HepG2 (cell line): ENCODE data around the gene ZNF324B. TPM values are rescaled to one million over a fixed set of nuclear protein-coding genes. Genes with fewer than 3 reads are reported as not detected.
A peak's percentile ranks its signal among the peaks of the same experiment; 100 is the strongest.

ENCODE experiments used
- FOXC1 ChIP-seq: sonication (generic); formaldehyde crosslinking; IDR thresholded peaks from 2 replicates; pipeline ENCODE4 v1.8.0; 2022; ENCODE audit warnings: mild to moderate bottlenecking, missing genetic modification reagents, borderline replicate concordance
- FOXO1 ChIP-seq: sonication (generic); formaldehyde crosslinking; IDR thresholded peaks from 2 replicates; pipeline ENCODE4 v1.4.0; 2020; ENCODE audit warnings: missing genetic modification reagents
- FOXP1 ChIP-seq, 2 experiments: fragments of 450-650 bp in 1 of 2; IDR thresholded peaks; 2 replicates each; pipeline ENCODE4 v1.6.1; 2017 to 2018; ENCODE audit warnings: antibody characterized with exemption in 1 of 2
- GATAD2A ChIP-seq: IDR thresholded peaks from 2 replicates; pipeline ENCODE4 v1.6.1; 2016
- HMG20A ChIP-seq: IDR thresholded peaks from 2 replicates; pipeline ENCODE4 v1.6.1; 2016; ENCODE audit warnings: borderline replicate concordance
- HOXD1 ChIP-seq: sonication (generic); formaldehyde crosslinking; IDR thresholded peaks from 2 replicates; pipeline ENCODE4 v1.5.0; 2020; ENCODE audit warnings: missing genetic modification reagents
- IKZF4 ChIP-seq: sonication (generic); formaldehyde crosslinking; IDR thresholded peaks from 2 replicates; pipeline ENCODE4 v1.5.1; 2020; ENCODE audit warnings: borderline replicate concordance, mild to moderate bottlenecking, low read depth, missing genetic modification reagents; ENCODE audit errors: not compliant biosample characterization
- KLF13 ChIP-seq: sonication (generic); formaldehyde crosslinking; IDR thresholded peaks from 2 replicates; pipeline ENCODE4 v1.4.0; 2020; ENCODE audit warnings: mild to moderate bottlenecking, missing genetic modification reagents
- MYNN ChIP-seq: sonication (generic); formaldehyde crosslinking; IDR thresholded peaks from 2 replicates; pipeline ENCODE4 v1.4.0; 2020; ENCODE audit warnings: mild to moderate bottlenecking, low read depth, missing genetic modification reagents
- PAX8 ChIP-seq: sonication (generic); formaldehyde crosslinking; IDR thresholded peaks from 2 replicates; pipeline ENCODE4 v1.8.0; 2022; ENCODE audit warnings: mild to moderate bottlenecking, missing genetic modification reagents, borderline replicate concordance
- POLR2A ChIP-seq, 2 experiments: IDR thresholded peaks; 2 replicates each; pipeline ENCODE4 v1.6.1; 2011; ENCODE audit warnings: low read depth in 2 of 2, low read length in 2 of 2, mild to moderate bottlenecking in 1 of 2, moderate library complexity in 1 of 2; ENCODE audit not compliant: insufficient read depth in 1 of 2
- SMAD1 ChIP-seq: sonication (generic); formaldehyde crosslinking; IDR thresholded peaks from 2 replicates; pipeline ENCODE4 v1.4.0; 2020; ENCODE audit warnings: missing genetic modification reagents, low read depth, mild to moderate bottlenecking, borderline replicate concordance
- SMARCE1 ChIP-seq: fragments of 450-650 bp; IDR thresholded peaks from 2 replicates; pipeline ENCODE4 v1.6.1; 2017; ENCODE audit warnings: borderline replicate concordance
- SMC3 ChIP-seq: IDR thresholded peaks from 2 replicates; pipeline ENCODE4 v1.6.1; 2011; ENCODE audit warnings: low read length, improper control_type of control experiment
- ZNF337 ChIP-seq: sonication (generic); formaldehyde crosslinking; IDR thresholded peaks from 2 replicates; pipeline ENCODE4 v1.5.1; 2020; ENCODE audit warnings: missing genetic modification reagents, low read depth, mild to moderate bottlenecking, borderline replicate concordance
- ZNF660 ChIP-seq: sonication (generic); formaldehyde crosslinking; IDR thresholded peaks from 2 replicates; pipeline ENCODE4 v1.5.1; 2020; ENCODE audit warnings: mild to moderate bottlenecking, low read depth, missing genetic modification reagents, borderline replicate concordance
- ZNF766 ChIP-seq: sonication (generic); formaldehyde crosslinking; IDR thresholded peaks from 2 replicates; pipeline ENCODE4 v1.5.0; 2020; ENCODE audit warnings: missing genetic modification reagents, borderline replicate concordance
- ZNF773 ChIP-seq: sonication (generic); formaldehyde crosslinking; IDR thresholded peaks from 2 replicates; pipeline ENCODE4 v1.4.0; 2020; ENCODE audit warnings: missing genetic modification reagents, borderline replicate concordance
- polyA plus RNA-seq, 8 experiments: library from polyadenylated mRNA; depleted of rRNA in 3 of 8; stranded (reverse) in 7 of 8; unstranded in 1 of 8; fragments of >200 nt; fragmentation: Illumina TruSeq in 4 of 8; extraction: Trizol in 4 of 8; gene quantifications; 2 replicates each; pipeline versions ENCODE4 v1.2.1 to v1.2.3, GENCODE V29; 2011 to 2016; ENCODE audit warnings: low read depth in 4 of 8, missing spikeins in 1 of 8, mixed read lengths in 1 of 8; ENCODE audit not compliant: insufficient read depth in 1 of 8
- total RNA-seq, 5 experiments: library from RNA; depleted of rRNA; stranded (reverse); fragments of >200 nt; fragmentation: Illumina TruSeq; extraction: Trizol; gene quantifications; 2 replicates each; pipeline ENCODE4 v1.2.3, GENCODE V29; 2016; ENCODE audit warnings: low read depth in 1 of 5
- TF ChIP-seq, protein P1 (sequence below): sonication (generic); formaldehyde crosslinking; conservative IDR thresholded peaks from 2 replicates; pipeline ENCODE4 v1.4.0; 2020; ENCODE audit warnings: mild to moderate bottlenecking, missing genetic modification reagents, moderate library complexity
- TF ChIP-seq, protein P2 (sequence below): sonication (generic); formaldehyde crosslinking; IDR thresholded peaks from 2 replicates; pipeline ENCODE4 v1.4.0; 2020; ENCODE audit warnings: mild to moderate bottlenecking, missing genetic modification reagents

Gene ZNF324B
- total and polyA plus RNA-seq, 2 of the 13 experiments (the other 11 are each of a cell fraction or from before 2014, with no cell fraction given) = 0.53 to 3.0 TPM

DNA sequence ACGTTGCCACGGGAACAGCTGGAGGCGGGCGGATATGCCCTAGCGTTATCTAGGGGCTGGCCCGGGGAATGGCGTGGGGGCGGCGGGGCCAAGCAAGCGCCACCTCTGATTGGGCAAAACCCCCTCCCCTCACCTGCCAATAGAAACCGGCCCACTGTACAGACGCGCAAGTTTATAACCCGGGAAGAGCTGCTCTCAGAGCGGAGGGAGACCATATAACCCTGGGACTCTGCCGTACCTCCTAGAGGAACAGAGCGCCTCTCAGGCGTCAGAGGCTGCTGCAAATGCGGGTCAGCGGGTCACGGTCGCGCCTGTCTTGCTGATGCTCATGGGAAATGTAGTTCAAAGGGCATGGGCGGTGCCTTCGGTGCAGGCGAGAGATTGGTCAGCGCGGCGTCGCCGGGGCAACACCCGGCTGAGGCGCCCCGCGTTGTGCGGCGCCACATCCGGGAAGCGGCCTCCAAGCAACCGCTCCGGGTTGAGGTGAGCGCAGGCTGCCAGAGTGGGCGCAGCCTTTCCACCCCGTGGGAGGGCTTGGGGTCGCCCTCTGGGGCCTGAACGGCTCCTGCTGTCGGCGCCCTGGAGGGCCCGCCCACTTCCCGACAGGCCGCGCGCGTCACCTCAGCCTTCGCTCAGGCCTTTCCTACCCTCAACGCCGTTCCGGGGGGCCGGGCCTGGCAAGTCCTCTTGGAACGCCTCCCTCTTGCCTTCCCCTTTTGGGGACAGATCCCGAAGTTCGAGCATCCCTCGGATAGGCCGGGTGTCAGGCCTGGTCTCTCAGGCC is 24.5 kb downstream of the ZNF324B start, which contains the start of gene ZNF446 (continued):
- peak; percentile 63 for TF ChIP-seq IKZF4 (CRISPR knock-in tag)
- peak; percentile 57 to 65 for TF ChIP-seq POLR2A (IDR thresholded peaks at IDR 0.05; ENCODE audit: insufficient read depth in 1 of 2, low read depth in 2 of 2, low read length in 2 of 2)
- TF ChIP-seq FOXP1 (IDR thresholded peaks at IDR 0.05) = no peak
- no peak for TF ChIP-seq FOXP1 (CRISPR knock-in tag; IDR thresholded peaks at IDR 0.05)
- no peak for TF ChIP-seq PAX8 (CRISPR knock-in tag)
- no peak for TF ChIP-seq ZNF660 (CRISPR knock-in tag)
- TF ChIP-seq MYNN = no peak
- TF ChIP-seq KLF13 = no peak
- TF ChIP-seq SMC3 = no peak
- TF ChIP-seq SMAD1 (CRISPR knock-in tag) = no peak; the same call in 1 of the 2 replicates
- no peak for TF ChIP-seq SMARCE1
- no peak for TF ChIP-seq HMG20A
- TF ChIP-seq FOXO1 = no peak
- TF ChIP-seq GATAD2A (CRISPR knock-in tag) = no peak; the same call in 1 of the 2 replicates
- no peak for TF ChIP-seq ZNF337
- TF ChIP-seq FOXC1 (CRISPR knock-in tag) = peak; percentile 46; the same call in 1 of the 2 replicates
- no peak for TF ChIP-seq ZNF773 (CRISPR knock-in tag)
- TF ChIP-seq ZNF766 (CRISPR knock-in tag) = peak; percentile 50; the same call in 1 of the 2 replicates
- TF ChIP-seq, protein P1, sequence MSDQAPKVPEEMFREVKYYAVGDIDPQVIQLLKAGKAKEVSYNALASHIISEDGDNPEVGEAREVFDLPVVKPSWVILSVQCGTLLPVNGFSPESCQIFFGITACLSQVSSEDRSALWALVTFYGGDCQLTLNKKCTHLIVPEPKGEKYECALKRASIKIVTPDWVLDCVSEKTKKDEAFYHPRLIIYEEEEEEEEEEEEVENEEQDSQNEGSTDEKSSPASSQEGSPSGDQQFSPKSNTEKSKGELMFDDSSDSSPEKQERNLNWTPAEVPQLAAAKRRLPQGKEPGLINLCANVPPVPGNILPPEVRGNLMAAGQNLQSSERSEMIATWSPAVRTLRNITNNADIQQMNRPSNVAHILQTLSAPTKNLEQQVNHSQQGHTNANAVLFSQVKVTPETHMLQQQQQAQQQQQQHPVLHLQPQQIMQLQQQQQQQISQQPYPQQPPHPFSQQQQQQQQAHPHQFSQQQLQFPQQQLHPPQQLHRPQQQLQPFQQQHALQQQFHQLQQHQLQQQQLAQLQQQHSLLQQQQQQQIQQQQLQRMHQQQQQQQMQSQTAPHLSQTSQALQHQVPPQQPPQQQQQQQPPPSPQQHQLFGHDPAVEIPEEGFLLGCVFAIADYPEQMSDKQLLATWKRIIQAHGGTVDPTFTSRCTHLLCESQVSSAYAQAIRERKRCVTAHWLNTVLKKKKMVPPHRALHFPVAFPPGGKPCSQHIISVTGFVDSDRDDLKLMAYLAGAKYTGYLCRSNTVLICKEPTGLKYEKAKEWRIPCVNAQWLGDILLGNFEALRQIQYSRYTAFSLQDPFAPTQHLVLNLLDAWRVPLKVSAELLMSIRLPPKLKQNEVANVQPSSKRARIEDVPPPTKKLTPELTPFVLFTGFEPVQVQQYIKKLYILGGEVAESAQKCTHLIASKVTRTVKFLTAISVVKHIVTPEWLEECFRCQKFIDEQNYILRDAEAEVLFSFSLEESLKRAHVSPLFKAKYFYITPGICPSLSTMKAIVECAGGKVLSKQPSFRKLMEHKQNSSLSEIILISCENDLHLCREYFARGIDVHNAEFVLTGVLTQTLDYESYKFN (CRISPR knock-in tag) = peak; percentile 64; the same call in 1 of the 2 replicates
- peak; percentile 66; the same call in 1 of the 2 replicates for TF ChIP-seq HOXD1
- TF ChIP-seq, protein P2, sequence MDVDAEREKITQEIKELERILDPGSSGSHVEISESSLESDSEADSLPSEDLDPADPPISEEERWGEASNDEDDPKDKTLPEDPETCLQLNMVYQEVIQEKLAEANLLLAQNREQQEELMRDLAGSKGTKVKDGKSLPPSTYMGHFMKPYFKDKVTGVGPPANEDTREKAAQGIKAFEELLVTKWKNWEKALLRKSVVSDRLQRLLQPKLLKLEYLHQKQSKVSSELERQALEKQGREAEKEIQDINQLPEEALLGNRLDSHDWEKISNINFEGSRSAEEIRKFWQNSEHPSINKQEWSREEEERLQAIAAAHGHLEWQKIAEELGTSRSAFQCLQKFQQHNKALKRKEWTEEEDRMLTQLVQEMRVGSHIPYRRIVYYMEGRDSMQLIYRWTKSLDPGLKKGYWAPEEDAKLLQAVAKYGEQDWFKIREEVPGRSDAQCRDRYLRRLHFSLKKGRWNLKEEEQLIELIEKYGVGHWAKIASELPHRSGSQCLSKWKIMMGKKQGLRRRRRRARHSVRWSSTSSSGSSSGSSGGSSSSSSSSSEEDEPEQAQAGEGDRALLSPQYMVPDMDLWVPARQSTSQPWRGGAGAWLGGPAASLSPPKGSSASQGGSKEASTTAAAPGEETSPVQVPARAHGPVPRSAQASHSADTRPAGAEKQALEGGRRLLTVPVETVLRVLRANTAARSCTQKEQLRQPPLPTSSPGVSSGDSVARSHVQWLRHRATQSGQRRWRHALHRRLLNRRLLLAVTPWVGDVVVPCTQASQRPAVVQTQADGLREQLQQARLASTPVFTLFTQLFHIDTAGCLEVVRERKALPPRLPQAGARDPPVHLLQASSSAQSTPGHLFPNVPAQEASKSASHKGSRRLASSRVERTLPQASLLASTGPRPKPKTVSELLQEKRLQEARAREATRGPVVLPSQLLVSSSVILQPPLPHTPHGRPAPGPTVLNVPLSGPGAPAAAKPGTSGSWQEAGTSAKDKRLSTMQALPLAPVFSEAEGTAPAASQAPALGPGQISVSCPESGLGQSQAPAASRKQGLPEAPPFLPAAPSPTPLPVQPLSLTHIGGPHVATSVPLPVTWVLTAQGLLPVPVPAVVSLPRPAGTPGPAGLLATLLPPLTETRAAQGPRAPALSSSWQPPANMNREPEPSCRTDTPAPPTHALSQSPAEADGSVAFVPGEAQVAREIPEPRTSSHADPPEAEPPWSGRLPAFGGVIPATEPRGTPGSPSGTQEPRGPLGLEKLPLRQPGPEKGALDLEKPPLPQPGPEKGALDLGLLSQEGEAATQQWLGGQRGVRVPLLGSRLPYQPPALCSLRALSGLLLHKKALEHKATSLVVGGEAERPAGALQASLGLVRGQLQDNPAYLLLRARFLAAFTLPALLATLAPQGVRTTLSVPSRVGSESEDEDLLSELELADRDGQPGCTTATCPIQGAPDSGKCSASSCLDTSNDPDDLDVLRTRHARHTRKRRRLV (CRISPR knock-in tag) = peak; percentile 83
